Ectodermal cell (in vitro differentiated cells): ENCODE results near the gene CRYZL1. TPM values are rescaled to one million over a fixed set of nuclear protein-coding genes. Genes with fewer than 3 reads are reported as not detected.
A peak's percentile ranks its signal among the peaks of the same experiment; 100 is the strongest.

Source experiments
- H3K27ac ChIP-seq: 2 replicates; pipeline ENCODE4 v1.7.0; 2013; ENCODE audit warnings: mild to moderate bottlenecking, low read depth, low read length; ENCODE audit not compliant: insufficient read depth, poor library complexity, severe bottlenecking
- H3K27me3 ChIP-seq: 2 replicates; pipeline ENCODE4 v1.7.0; 2013; ENCODE audit warnings: mild to moderate bottlenecking, low read length; ENCODE audit not compliant: insufficient read depth, control insufficient read depth, poor library complexity, severe bottlenecking
- H3K36me3 ChIP-seq: one replicate; pipeline ENCODE4 v1.7.0; 2013; ENCODE audit warnings: low read length; ENCODE audit not compliant: control insufficient read depth, insufficient read depth
- H3K4me1 ChIP-seq: one replicate; pipeline ENCODE4 v1.7.0; 2013; ENCODE audit warnings: low read length; ENCODE audit not compliant: control insufficient read depth, insufficient read depth
- H3K4me3 ChIP-seq: 2 replicates; pipeline ENCODE4 v1.7.0; 2013; ENCODE audit warnings: low read depth, low read length, control low read depth; ENCODE audit not compliant: insufficient read depth
- H3K9me3 ChIP-seq: 2 replicates; pipeline ENCODE4 v1.7.0; 2013; ENCODE audit warnings: mild to moderate bottlenecking, low read length, moderate library complexity; ENCODE audit not compliant: control insufficient read depth
- WGBS, 2 experiments: methylation state at CpG; one replicate each; pipeline ENCODE4 v1.1.7; 2013; ENCODE audit warnings: missing lambda C conversion rate in 2 of 2; 5-methylcytosine and 5-hydroxymethylcytosine counted together
- polyA plus RNA-seq, 4 experiments: library from polyadenylated mRNA; stranded (reverse); fragments of 50-300 nt; gene quantifications; one replicate each; pipeline ENCODE4 v1.2.3, GENCODE V29; 2013

CRYZL1 gene
- 64.2 TPM for polyA plus RNA-seq (2013, experiment 1 of 4)
- 66.4 TPM for polyA plus RNA-seq (2013, experiment 2 of 4)
- 55.7 TPM for polyA plus RNA-seq (2013, experiment 3 of 4)
- polyA plus RNA-seq (2013, experiment 4 of 4), result 59.9 TPM

- Histone ChIP-seq H3K27ac (peak within 1 kb of the TSS; percentile 71), H3K27me3 (no peaks in the 10 kb centered on the region), H3K9me3 (no peaks in the 10 kb centered on the region), H3K4me1 (peaks cover 19% of the 10 kb centered on the region), H3K4me3 (peak within 1 kb of the TSS; percentile 78), H3K36me3 (no peaks in the 10 kb centered on the region)
- 0% methylated on average over 38 of the region's 38 CpGs for WGBS, 2 experiments
These were observed at the start of gene CRYZL1 for GRCh38 chr21:33641352-33642026. CRYZL1 (minus strand) TSS chr21:33641741; CDS start chr21:33631551, 10,190 bp downstream.

- no peaks in the 10 kb centered on the region for H3K27me3 ChIP-seq
- no peaks in the 10 kb centered on the region for H3K36me3 ChIP-seq
- H3K27ac ChIP-seq, result no peak overlapping the region
- H3K9me3 ChIP-seq, result no peaks in the 10 kb centered on the region
- H3K4me3 ChIP-seq, result no peak overlapping the region
- 81% methylated on average over 4 to 5 of the region's 5 CpGs for WGBS, 2 experiments
- H3K4me1 ChIP-seq, result peaks cover 21% of the 10 kb centered on the region
These were observed 49.3 kb upstream of the CRYZL1 start for GRCh38 chr21:33690874-33691273.

- Histone ChIP-seq H3K27me3 (no peaks in the 10 kb centered on the region), H3K4me1 (peaks cover 24% of the 10 kb centered on the region), H3K4me3 (no peak overlapping the region), H3K27ac (no peak overlapping the region), H3K9me3 (no peaks in the 10 kb centered on the region), H3K36me3 (no peaks in the 10 kb centered on the region)
- 100% methylated on average over 1 of the region's 1 CpG for WGBS, 2 experiments
These were observed 46.8 kb upstream of the CRYZL1 start for GRCh38 chr21:33688353-33688752.

- Histone ChIP-seq H3K27me3 (no peaks in the 10 kb centered on the region), H3K4me3 (no peak overlapping the region), H3K9me3 (no peaks in the 10 kb centered on the region), H3K36me3 (no peaks in the 10 kb centered on the region), H3K4me1 (peaks cover 30% of the 10 kb centered on the region), H3K27ac (no peak overlapping the region)
- 78 to 92% methylated on average over 3 of the region's 3 CpGs for WGBS, 2 experiments
These were observed 46.1 kb upstream of the CRYZL1 start for GRCh38 chr21:33687634-33688033.

GRCh38 chr21:33686386-33686785 lies 44.8 kb upstream of the CRYZL1 start:
- H3K36me3 ChIP-seq, result no peaks in the 10 kb centered on the region
- no peak overlapping the region for H3K27ac ChIP-seq
- H3K4me1 ChIP-seq, result peaks cover 23% of the 10 kb centered on the region
- H3K9me3 ChIP-seq, result no peaks in the 10 kb centered on the region
- no peaks in the 10 kb centered on the region for H3K27me3 ChIP-seq
- H3K4me3 ChIP-seq, result no peak overlapping the region
- WGBS, 2 experiments, result 81 to 83% methylated on average over 3 of the region's 3 CpGs

- Histone ChIP-seq H3K4me1 (peaks cover 18% of the 10 kb centered on the region), H3K9me3 (no peaks in the 10 kb centered on the region), H3K27me3 (no peaks in the 10 kb centered on the region), H3K27ac (no peak overlapping the region), H3K36me3 (no peaks in the 10 kb centered on the region), H3K4me3 (no peak overlapping the region)
These were observed 44.2 kb upstream of the CRYZL1 start for GRCh38 chr21:33685613-33686197.

- H3K27ac ChIP-seq, result peak overlapping the region; percentile 22
- no peaks in the 10 kb centered on the region for H3K27me3 ChIP-seq
- H3K36me3 ChIP-seq, result no peaks in the 10 kb centered on the region
- no peaks in the 10 kb centered on the region for H3K9me3 ChIP-seq
- no peak overlapping the region for H3K4me3 ChIP-seq
- H3K4me1 ChIP-seq, result peaks cover 18% of the 10 kb centered on the region
- WGBS, 2 experiments, result 22 to 27% methylated on average over 4 to 5 of the region's 5 CpGs
These were observed 43.5 kb upstream of the CRYZL1 start for GRCh38 chr21:33684923-33685560.

- Histone ChIP-seq H3K27me3 (no peaks in the 10 kb centered on the region), H3K9me3 (no peaks in the 10 kb centered on the region), H3K4me1 (peaks cover 18% of the 10 kb centered on the region), H3K27ac (peak overlapping the region; percentile 60), H3K36me3 (no peaks in the 10 kb centered on the region), H3K4me3 (no peak overlapping the region)
- WGBS, 2 experiments, result 57 to 65% methylated on average over 1 of the region's 2 CpGs
These were observed 42.5 kb upstream of the CRYZL1 start for GRCh38 chr21:33684068-33684467.

- no peak overlapping the region for H3K4me3 ChIP-seq
- no peaks in the 10 kb centered on the region for H3K9me3 ChIP-seq
- WGBS, 2 experiments, result 72 to 75% methylated on average over 4 of the region's 4 CpGs
- peak overlapping the region; percentile 60 for H3K27ac ChIP-seq
- no peaks in the 10 kb centered on the region for H3K27me3 ChIP-seq
- no peaks in the 10 kb centered on the region for H3K36me3 ChIP-seq
- peaks cover 18% of the 10 kb centered on the region for H3K4me1 ChIP-seq
These were observed 41.6 kb upstream of the CRYZL1 start for GRCh38 chr21:33682992-33683627.

- H3K4me3 ChIP-seq, result no peak overlapping the region
- no peak overlapping the region for H3K27ac ChIP-seq
- 92 to 97% methylated on average over 6 of the region's 6 CpGs for WGBS, 2 experiments
- peaks cover 18% of the 10 kb centered on the region for H3K4me1 ChIP-seq
- no peaks in the 10 kb centered on the region for H3K36me3 ChIP-seq
- H3K9me3 ChIP-seq, result no peaks in the 10 kb centered on the region
- no peaks in the 10 kb centered on the region for H3K27me3 ChIP-seq
These were observed 39.3 kb upstream of the CRYZL1 start for GRCh38 chr21:33680870-33681269.
